Neural crest cell (in vitro differentiated cells): ENCODE data around the gene CUX1. TPM values are rescaled to one million over a fixed set of nuclear protein-coding genes. Genes with fewer than 3 reads are reported as not detected.

Experiments used
- DNase-seq: peaks from one replicate; pipeline ENCODE4 v3.0.0; 2021; ENCODE audit warnings: low read depth, mixed read lengths, low spot score
- H3K27ac Mint-ChIP-seq: one replicate; pipeline ENCODE4 v1.8.0; 2021; ENCODE audit warnings: mild to moderate bottlenecking, mixed read lengths; ENCODE audit not compliant: unreplicated experiment
- H3K27me3 Mint-ChIP-seq: 2 replicates; pipeline ENCODE4 v1.8.0; 2021; ENCODE audit warnings: low read depth, mild to moderate bottlenecking, mixed read lengths
- H3K36me3 Mint-ChIP-seq: 2 replicates; pipeline ENCODE4 v1.8.0; 2021; ENCODE audit warnings: low read depth, mild to moderate bottlenecking, mixed read lengths
- H3K4me1 Mint-ChIP-seq: 2 replicates; pipeline ENCODE4 v1.8.0; 2021; ENCODE audit warnings: mixed read lengths
- H3K4me3 Mint-ChIP-seq: one replicate; pipeline ENCODE4 v1.8.0; 2021; ENCODE audit warnings: mild to moderate bottlenecking, mixed read lengths
- H3K9me3 Mint-ChIP-seq: 2 replicates; pipeline ENCODE4 v1.8.0; 2021; ENCODE audit warnings: mixed read lengths
- total RNA-seq: library from RNA; stranded (reverse); gene quantifications from 2 replicates; pipeline ENCODE4 v1.2.1, GENCODE V29; 2021
- TF ChIP-seq, protein P1 (sequence below): fragments of 200-600 bp; sonication (generic); conservative IDR thresholded peaks from 2 replicates; pipeline ENCODE4 v1.5.0; 2021; ENCODE audit warnings: antibody characterized with exemption, mild to moderate bottlenecking

Gene CUX1
- total RNA-seq, 1 donor from 2014 or later, result 60.0 TPM

DNA sequence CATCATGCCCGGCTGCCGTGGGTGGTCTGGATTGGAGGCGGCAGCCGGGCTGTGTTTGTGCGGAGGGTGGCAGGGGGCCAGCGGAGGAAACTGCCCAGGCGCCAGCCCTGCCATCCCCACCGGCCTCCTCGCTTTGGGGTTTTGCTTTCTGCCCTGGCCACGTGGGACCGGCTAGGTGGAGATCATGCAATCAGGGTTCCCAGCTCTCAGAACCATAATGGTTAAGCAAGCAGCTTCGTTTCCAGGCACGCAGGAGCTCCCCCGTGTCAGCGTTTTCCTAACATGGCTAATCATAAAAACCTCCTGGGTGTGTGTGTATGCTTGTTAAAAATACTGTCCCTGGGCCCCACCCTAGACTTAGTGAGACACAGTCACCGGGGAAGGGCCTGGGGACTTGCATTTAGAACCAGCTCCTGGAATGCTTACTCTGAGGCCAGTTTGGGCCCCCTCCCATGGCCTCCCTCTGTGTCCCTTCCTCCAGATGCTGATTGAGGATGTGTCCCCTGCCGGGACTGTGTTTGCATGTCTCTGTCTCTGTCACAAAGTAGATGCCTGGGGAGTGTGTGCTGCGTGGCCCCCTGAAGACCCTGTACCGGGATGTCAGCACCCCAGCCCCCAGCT lies 119.3 kb downstream of the CUX1 start:
- Mint-ChIP-seq H3K4me3 (no peak overlapping the region), H3K27ac (no peak overlapping the region), H3K27me3 (peaks cover 4% of the 10 kb centered on the region), H3K9me3 (no peaks in the 10 kb centered on the region), H3K4me1 (peaks cover 43% of the 10 kb centered on the region), H3K36me3 (peaks cover 3% of the 10 kb centered on the region)
- TF ChIP-seq, protein P1, sequence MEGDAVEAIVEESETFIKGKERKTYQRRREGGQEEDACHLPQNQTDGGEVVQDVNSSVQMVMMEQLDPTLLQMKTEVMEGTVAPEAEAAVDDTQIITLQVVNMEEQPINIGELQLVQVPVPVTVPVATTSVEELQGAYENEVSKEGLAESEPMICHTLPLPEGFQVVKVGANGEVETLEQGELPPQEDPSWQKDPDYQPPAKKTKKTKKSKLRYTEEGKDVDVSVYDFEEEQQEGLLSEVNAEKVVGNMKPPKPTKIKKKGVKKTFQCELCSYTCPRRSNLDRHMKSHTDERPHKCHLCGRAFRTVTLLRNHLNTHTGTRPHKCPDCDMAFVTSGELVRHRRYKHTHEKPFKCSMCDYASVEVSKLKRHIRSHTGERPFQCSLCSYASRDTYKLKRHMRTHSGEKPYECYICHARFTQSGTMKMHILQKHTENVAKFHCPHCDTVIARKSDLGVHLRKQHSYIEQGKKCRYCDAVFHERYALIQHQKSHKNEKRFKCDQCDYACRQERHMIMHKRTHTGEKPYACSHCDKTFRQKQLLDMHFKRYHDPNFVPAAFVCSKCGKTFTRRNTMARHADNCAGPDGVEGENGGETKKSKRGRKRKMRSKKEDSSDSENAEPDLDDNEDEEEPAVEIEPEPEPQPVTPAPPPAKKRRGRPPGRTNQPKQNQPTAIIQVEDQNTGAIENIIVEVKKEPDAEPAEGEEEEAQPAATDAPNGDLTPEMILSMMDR, result no peak
- no peak for DNase-seq

DNA sequence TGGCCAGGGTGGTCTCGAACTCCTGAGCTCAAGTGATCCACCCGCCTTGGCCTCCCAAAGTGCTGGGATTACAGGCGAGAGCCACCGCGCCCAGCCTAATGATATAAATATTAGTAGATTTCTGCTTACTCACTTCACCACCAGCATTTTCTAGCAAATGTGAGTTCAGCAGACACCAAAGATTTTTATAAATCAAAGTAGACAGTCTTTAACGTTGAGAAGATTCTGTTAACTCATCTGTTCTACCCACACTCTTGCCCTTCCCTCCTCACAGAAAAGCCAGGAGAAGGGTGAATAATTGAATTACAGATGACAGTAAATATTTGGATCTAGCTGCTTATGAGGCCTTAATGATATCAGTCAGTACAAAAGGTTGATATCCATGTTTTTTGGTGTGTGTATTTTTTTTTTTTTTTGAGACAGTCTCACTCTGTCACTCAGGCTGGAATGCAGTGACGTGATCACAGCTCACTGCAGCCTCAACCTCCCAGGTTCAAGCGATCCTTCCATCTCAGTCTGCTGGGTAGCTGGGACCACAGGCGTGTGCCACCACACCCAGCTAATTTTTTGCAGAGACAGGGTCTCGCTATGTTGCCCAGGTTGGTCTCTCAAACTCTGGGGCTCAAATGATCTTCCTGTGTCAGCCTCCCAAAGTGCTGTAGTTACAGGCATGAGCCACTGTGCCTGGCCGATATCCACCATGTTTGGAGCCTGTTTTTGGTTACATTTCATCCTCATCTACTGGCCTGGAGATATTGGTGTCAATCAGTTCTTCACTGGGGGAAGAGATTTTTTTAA lies 120.5 kb downstream of the CUX1 start:
- TF ChIP-seq, protein P1, result no peak
- H3K36me3 Mint-ChIP-seq, result peaks cover 3% of the 10 kb centered on the region
- H3K27ac Mint-ChIP-seq, result no peak overlapping the region
- DNase-seq, result no peak
- H3K9me3 Mint-ChIP-seq, result no peaks in the 10 kb centered on the region
- peaks cover 4% of the 10 kb centered on the region for H3K27me3 Mint-ChIP-seq
- peaks cover 43% of the 10 kb centered on the region for H3K4me1 Mint-ChIP-seq
- H3K4me3 Mint-ChIP-seq, result no peak overlapping the region

DNA sequence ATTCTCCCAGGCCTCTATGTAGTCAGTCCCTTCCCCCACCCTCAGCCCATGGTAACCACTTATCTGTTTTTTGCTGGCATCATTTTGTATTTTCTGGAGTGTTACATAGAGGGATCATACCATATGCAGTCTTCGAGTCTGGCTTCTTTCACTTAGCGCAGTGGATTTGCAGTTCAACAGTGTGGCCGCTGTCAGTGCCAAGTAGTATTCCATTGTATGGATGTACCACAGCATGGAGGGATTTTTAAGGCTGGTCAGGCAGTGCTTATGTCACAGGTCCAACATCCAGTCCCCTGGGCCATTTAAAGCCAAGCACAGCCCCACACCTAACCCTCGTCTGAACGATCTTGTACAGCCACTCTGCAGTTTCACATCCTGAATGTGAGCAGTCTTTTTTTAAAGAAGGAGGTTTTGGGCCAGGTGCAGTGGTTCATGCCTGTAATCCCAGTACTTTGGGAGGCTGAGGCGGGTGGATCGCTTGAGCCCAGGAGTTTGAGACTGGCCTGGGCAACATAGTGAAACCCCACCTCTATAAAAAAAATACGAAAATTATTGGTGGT lies 121.8 kb downstream of the CUX1 start:
- Mint-ChIP-seq H3K4me1 (peaks cover 34% of the 10 kb centered on the region), H3K9me3 (no peaks in the 10 kb centered on the region), H3K27ac (no peak overlapping the region), H3K36me3 (peaks cover 3% of the 10 kb centered on the region), H3K27me3 (peaks cover 4% of the 10 kb centered on the region), H3K4me3 (no peak overlapping the region)
- no peak for DNase-seq
- TF ChIP-seq, protein P1, result no peak

DNA sequence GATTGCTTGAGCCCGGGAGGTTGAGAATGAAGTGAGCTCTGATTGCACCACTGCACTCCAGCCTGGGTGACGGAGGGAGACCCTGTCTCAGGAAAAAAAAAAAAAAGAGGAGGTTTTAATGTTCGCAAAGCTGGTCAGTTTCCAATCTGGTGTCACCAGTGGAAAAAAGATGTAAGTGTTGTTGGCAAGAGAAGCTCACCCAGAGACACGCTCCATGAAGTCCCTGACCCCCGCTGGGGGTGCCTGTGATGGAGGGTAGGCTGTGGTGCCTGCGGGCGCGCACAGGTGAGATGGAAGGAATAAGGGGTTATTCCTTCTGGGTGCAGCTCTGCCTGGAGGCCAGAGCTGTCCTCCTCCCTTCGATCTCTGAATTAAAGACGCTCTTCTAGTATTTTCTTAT lies 122.7 kb downstream of the CUX1 start:
- Mint-ChIP-seq H3K27me3 (peaks cover 4% of the 10 kb centered on the region), H3K36me3 (peaks cover 3% of the 10 kb centered on the region), H3K9me3 (no peaks in the 10 kb centered on the region), H3K4me3 (no peak overlapping the region), H3K4me1 (peaks cover 24% of the 10 kb centered on the region), H3K27ac (no peak overlapping the region)
- TF ChIP-seq, protein P1, result no peak
- no peak for DNase-seq

DNA sequence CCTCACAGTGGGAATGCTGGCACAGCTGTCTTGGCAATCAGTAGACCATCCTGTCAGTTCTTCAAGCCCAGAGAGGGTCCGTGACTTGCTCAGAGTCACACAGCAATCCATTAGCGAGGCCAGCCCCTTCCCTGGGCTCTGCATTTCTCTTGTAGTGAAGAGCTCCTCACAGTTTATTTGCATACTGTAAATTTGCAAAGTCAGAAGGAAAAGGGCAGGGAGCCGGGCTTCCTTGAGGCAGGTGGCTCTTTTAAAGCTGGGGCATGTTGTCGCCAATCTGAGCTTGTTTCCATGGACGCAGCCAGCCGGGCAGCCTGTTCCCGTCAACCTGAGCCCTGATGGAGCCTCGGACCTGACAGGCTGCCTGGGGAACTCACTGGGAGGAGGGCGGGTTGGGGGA lies 123.4 kb downstream of the CUX1 start:
- peaks cover 3% of the 10 kb centered on the region for H3K36me3 Mint-ChIP-seq
- H3K9me3 Mint-ChIP-seq, result no peaks in the 10 kb centered on the region
- no peak overlapping the region for H3K27ac Mint-ChIP-seq
- TF ChIP-seq, protein P1, result no peak
- DNase-seq, result no peak
- peaks cover 19% of the 10 kb centered on the region for H3K4me1 Mint-ChIP-seq
- H3K4me3 Mint-ChIP-seq, result no peak overlapping the region
- H3K27me3 Mint-ChIP-seq, result peaks cover 2% of the 10 kb centered on the region
